ENCODE results near the gene PCDH9.

DNA sequence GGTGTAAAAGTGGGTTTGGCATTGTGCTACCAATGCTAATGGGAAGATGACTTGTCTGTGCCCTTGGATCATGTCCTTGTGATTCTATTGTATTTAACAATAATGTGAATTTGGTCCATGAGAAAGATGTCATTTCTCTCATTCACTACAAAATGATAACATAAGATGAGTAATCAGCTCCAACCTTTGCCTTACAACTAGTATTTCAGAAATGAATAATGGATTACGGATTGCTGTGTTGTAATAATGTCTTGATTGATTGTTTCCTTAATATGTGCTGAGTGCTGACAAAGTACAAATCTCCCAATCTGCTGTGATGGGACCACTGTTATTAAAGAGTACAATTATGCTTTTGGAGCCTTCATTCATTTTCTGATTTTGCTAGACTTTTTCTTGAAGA is 375.0 kb downstream of the PCDH9 start:
- TF ChIP-seq, protein P1, sequence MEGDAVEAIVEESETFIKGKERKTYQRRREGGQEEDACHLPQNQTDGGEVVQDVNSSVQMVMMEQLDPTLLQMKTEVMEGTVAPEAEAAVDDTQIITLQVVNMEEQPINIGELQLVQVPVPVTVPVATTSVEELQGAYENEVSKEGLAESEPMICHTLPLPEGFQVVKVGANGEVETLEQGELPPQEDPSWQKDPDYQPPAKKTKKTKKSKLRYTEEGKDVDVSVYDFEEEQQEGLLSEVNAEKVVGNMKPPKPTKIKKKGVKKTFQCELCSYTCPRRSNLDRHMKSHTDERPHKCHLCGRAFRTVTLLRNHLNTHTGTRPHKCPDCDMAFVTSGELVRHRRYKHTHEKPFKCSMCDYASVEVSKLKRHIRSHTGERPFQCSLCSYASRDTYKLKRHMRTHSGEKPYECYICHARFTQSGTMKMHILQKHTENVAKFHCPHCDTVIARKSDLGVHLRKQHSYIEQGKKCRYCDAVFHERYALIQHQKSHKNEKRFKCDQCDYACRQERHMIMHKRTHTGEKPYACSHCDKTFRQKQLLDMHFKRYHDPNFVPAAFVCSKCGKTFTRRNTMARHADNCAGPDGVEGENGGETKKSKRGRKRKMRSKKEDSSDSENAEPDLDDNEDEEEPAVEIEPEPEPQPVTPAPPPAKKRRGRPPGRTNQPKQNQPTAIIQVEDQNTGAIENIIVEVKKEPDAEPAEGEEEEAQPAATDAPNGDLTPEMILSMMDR (IDR thresholded peaks at IDR 0.05), result no peak
- no peak for TF ChIP-seq POLR2A (IDR thresholded peaks at IDR 0.05)

All from heart left ventricle (tissue), 13 donors.